ENCODE data around the gene SCD5.

SCD5 gene

GRCh38 chr4:82588771-82589270, 209.8 kb downstream of the SCD5 start:
- no peak for DNase-seq (ENCODE audit: low read depth)

GRCh38 chr4:82587826-82588540, 210.6 kb downstream of the SCD5 start:
- DNase-seq (ENCODE audit: low read depth) = no peak

- DNase-seq (ENCODE audit: low read depth) = no peak
Measured at GRCh38 chr4:82585690-82586435, 212.7 kb downstream of the SCD5 start.

- no peak for DNase-seq (ENCODE audit: low read depth)
Measured at GRCh38 chr4:82584931-82585330, 213.7 kb downstream of the SCD5 start.

GRCh38 chr4:82583897-82584587, 214.6 kb downstream of the SCD5 start:
- no peak for DNase-seq (ENCODE audit: low read depth)

GRCh38 chr4:82579932-82580331, 218.7 kb downstream of the SCD5 start:
- no peak for DNase-seq (ENCODE audit: low read depth)

Data from T-helper 22 cell (primary cell).